ENCODE data around the gene SNAP91.

DNA sequence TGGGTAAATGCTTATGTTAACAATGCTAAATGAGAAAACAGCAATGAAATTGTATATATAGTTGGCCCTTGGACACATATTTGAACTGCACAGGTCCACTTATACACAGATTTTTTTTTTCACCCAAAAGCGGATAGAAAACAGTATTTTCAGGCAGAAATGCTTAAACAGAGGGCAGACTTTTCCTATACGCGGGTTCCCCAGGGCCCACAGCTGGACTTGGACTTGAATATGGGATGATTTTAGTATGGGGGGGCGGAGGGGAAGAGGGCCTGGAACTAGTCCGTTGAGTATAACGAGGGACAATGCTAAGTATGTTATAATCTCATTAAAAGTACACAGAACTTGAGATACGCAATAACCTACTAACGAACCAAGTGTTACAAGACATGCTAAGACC is 197.6 kb downstream of the SNAP91 start:
- TF ChIP-seq MLX (CRISPR knock-in tag; IDR thresholded peaks at IDR 0.05), result no peak
- no peak for TF ChIP-seq USF2 (CRISPR knock-in tag; IDR thresholded peaks at IDR 0.05)
- no peak for TF ChIP-seq ERG (CRISPR knock-in tag; IDR thresholded peaks at IDR 0.05)
- TF ChIP-seq CTCF (IDR thresholded peaks at IDR 0.05), result no peak
- no peak for TF ChIP-seq ATF1 (CRISPR knock-in tag; IDR thresholded peaks at IDR 0.05)
- TF ChIP-seq RELA (CRISPR knock-in tag; IDR thresholded peaks at IDR 0.05; ENCODE audit: borderline replicate concordance), result no peak
